ENCODE measurements around the gene HSF2BP. TPM values are rescaled to one million over a fixed set of nuclear protein-coding genes. Genes with fewer than 3 reads are reported as not detected.

The HSF2BP gene
- 1.3 to 1.9 TPM (median 1.4 TPM) in 5 replicates for total RNA-seq (2022; extraction: Qiagen RNA extraction; ENCODE audit: low read depth)

GRCh38 chr21:43659136-43660000 is at the start of gene HSF2BP, which contains the start of gene RRP1B:
Gene HSF2BP, minus strand, starts transcription at chr21:43659488. Its CDS starts 1,392 bp downstream, at chr21:43658096.
Gene RRP1B, plus strand, starts transcription at chr21:43659560. Its CDS starts 105 bp downstream, at chr21:43659665.

Other genes starting within 250 kb of the HSF2BP start
- gene SIK1, start 232.4 kb downstream of the HSF2BP start, total RNA-seq (2022; extraction: Qiagen RNA extraction; ENCODE audit: low read depth), result 10.9 to 17.9 TPM (median 12.8 TPM) in 5 replicates
- gene RRP1B, start 72 bp upstream of the HSF2BP start, total RNA-seq (2022; extraction: Qiagen RNA extraction; ENCODE audit: low read depth), result 31.1 to 39.0 TPM (median 33.7 TPM) in 5 replicates
- gene PDXK, start 59.6 kb upstream of the HSF2BP start, total RNA-seq (2022; extraction: Qiagen RNA extraction; ENCODE audit: low read depth), result 175 to 285 TPM (median 258 TPM) in 5 replicates
- 81.5 to 97.6 TPM (median 90.8 TPM) in 5 replicates for gene CSTB, start 116.8 kb upstream of the HSF2BP start, total RNA-seq (2022; extraction: Qiagen RNA extraction; ENCODE audit: low read depth)
- gene RRP1, start 130.1 kb upstream of the HSF2BP start, total RNA-seq (2022; extraction: Qiagen RNA extraction; ENCODE audit: low read depth), result 32.3 to 38.2 TPM (median 34.3 TPM) in 5 replicates
- gene AGPAT3, start 205.7 kb upstream of the HSF2BP start, total RNA-seq (2022; extraction: Qiagen RNA extraction; ENCODE audit: low read depth), result 19.6 to 23.3 TPM (median 20.5 TPM) in 5 replicates

All from A549 treated with CpdA at 1 μM for 4 hours (cell line).